GM12892 (cell line): ENCODE measurements around the gene EFNB3.

Experiments
- POLR2A ChIP-seq: IDR thresholded peaks from 2 replicates; pipeline ENCODE4 v1.6.1; 2011; ENCODE audit warnings: low read depth, low read length, control low read depth
- POLR2AphosphoS5 ChIP-seq: IDR thresholded peaks from 2 replicates; pipeline ENCODE4 v1.6.1; 2011; ENCODE audit warnings: low read depth, low read length, control low read depth

DNA sequence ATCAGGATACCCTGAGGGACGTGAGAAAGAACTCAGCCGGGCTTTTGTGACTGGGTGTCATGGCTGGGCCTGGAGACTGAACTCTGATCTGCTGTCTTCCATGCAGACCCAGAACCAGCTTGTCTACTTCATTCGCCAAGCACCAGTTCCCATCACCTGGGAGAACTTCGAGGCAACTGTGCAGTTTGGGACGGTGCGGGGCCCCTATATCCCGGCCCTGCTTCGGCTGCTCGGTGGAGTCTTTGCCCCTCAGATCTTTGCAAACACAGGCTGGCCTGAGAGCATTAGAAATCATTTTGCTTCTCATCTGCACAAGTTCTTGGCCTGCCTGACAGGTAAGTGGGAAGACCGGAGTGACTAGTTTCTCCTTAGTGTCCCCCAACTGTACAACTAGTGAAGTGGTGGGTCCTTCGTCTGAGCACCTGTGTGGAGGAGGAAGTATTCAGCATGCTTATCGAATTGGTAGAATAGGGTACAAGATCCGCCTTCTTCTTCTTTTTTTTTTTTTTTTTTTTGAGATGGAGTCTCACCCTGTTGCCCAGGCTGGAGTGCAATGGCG is 28.1 kb downstream of the EFNB3 start:
- TF ChIP-seq POLR2A (no peak), POLR2AphosphoS5 (no peak)
